ENCODE measurements around the gene PDXK. TPM values are rescaled to one million over a fixed set of nuclear protein-coding genes. Genes with fewer than 3 reads are reported as not detected.

PDXK gene
- total and polyA plus RNA-seq, 9 of the 15 experiments (the other 6 are each of a cell fraction or from before 2014, with no cell fraction given): 5.6 to 162 (median 76.5) TPM

DNA sequence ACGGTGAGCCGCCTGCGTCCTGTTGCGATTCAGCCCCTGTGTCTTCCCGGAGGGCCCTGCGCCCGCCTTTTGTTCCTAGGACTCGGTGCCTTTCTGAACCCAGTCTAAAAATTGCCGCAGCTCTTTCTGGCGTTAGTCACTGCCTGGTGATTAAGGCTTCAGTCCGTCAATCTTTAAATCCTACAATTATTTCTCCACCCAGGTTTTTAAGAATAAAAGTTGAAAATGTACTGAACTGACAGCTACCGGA, 16.2 kb upstream of the PDXK start (continued):
- TF ChIP-seq, protein P1, sequence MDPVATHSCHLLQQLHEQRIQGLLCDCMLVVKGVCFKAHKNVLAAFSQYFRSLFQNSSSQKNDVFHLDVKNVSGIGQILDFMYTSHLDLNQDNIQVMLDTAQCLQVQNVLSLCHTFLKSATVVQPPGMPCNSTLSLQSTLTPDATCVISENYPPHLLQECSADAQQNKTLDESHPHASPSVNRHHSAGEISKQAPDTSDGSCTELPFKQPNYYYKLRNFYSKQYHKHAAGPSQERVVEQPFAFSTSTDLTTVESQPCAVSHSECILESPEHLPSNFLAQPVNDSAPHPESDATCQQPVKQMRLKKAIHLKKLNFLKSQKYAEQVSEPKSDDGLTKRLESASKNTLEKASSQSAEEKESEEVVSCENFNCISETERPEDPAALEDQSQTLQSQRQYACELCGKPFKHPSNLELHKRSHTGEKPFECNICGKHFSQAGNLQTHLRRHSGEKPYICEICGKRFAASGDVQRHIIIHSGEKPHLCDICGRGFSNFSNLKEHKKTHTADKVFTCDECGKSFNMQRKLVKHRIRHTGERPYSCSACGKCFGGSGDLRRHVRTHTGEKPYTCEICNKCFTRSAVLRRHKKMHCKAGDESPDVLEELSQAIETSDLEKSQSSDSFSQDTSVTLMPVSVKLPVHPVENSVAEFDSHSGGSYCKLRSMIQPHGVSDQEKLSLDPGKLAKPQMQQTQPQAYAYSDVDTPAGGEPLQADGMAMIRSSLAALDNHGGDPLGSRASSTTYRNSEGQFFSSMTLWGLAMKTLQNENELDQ (CRISPR knock-in tag; IDR thresholded peaks at IDR 0.05; ENCODE audit: borderline replicate concordance): no peak
- TF ChIP-seq, protein P2, sequence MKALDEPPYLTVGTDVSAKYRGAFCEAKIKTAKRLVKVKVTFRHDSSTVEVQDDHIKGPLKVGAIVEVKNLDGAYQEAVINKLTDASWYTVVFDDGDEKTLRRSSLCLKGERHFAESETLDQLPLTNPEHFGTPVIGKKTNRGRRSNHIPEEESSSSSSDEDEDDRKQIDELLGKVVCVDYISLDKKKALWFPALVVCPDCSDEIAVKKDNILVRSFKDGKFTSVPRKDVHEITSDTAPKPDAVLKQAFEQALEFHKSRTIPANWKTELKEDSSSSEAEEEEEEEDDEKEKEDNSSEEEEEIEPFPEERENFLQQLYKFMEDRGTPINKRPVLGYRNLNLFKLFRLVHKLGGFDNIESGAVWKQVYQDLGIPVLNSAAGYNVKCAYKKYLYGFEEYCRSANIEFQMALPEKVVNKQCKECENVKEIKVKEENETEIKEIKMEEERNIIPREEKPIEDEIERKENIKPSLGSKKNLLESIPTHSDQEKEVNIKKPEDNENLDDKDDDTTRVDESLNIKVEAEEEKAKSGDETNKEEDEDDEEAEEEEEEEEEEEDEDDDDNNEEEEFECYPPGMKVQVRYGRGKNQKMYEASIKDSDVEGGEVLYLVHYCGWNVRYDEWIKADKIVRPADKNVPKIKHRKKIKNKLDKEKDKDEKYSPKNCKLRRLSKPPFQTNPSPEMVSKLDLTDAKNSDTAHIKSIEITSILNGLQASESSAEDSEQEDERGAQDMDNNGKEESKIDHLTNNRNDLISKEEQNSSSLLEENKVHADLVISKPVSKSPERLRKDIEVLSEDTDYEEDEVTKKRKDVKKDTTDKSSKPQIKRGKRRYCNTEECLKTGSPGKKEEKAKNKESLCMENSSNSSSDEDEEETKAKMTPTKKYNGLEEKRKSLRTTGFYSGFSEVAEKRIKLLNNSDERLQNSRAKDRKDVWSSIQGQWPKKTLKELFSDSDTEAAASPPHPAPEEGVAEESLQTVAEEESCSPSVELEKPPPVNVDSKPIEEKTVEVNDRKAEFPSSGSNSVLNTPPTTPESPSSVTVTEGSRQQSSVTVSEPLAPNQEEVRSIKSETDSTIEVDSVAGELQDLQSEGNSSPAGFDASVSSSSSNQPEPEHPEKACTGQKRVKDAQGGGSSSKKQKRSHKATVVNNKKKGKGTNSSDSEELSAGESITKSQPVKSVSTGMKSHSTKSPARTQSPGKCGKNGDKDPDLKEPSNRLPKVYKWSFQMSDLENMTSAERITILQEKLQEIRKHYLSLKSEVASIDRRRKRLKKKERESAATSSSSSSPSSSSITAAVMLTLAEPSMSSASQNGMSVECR (CRISPR knock-in tag; IDR thresholded peaks at IDR 0.05): no peak
- no peak for TF ChIP-seq NCOR1 (IDR thresholded peaks at IDR 0.05)
- no peak for TF ChIP-seq PCBP2 (IDR thresholded peaks at IDR 0.05; ENCODE audit: low read depth, low read length, poor library complexity, severe bottlenecking)
- TF ChIP-seq CBX3 (IDR thresholded peaks at IDR 0.05; ENCODE audit: borderline replicate concordance in 1 of 2, low read length in 2 of 2): no peak

Data from K562 (cell line).